CD14-positive monocyte (primary cell): ENCODE results near the gene SOBP. TPM values are rescaled to one million over a fixed set of nuclear protein-coding genes. Genes with fewer than 3 reads are reported as not detected.

Experiments
- DNase-seq, 3 donors: peaks; one replicate each; pipeline ENCODE4 v3.0.0-alpha.2; 2011 to 2022
- H2AFZ ChIP-seq: 2 replicates; pipeline ENCODE4 v1.6.0; 2012; ENCODE audit warnings: mild to moderate bottlenecking, low read depth, low read length, inconsistent platforms; ENCODE audit not compliant: insufficient read depth, poor library complexity, severe bottlenecking
- H3K27ac ChIP-seq, 2 donors: 1 replicate in 1 of 2; 2 replicates in 1 of 2; pipeline ENCODE4 v1.5.1; 2012 to 2013; ENCODE audit warnings: low read length in 2 of 2, control low read depth in 1 of 2, inconsistent platforms in 1 of 2, low read depth in 1 of 2, mild to moderate bottlenecking in 1 of 2
- H3K27me3 ChIP-seq, 2 donors: one replicate each; pipeline versions ENCODE4 v1.6.0 to v1.6.1; 2011 to 2013; ENCODE audit warnings: low read length in 2 of 2; ENCODE audit not compliant: control insufficient read depth in 2 of 2, insufficient read depth in 2 of 2
- H3K36me3 ChIP-seq, 2 donors: replicated peaks in 1 of 2; 1 replicate in 1 of 2; 2 replicates in 1 of 2; pipeline versions ENCODE4 v1.5.1 to v1.6.1; 2012 to 2013; ENCODE audit warnings: low read length in 2 of 2, control low read depth in 1 of 2, inconsistent platforms in 1 of 2, mild to moderate bottlenecking in 1 of 2; ENCODE audit not compliant: insufficient read depth in 2 of 2, control insufficient read depth in 1 of 2
- H3K4me1 ChIP-seq, 2 donors: 1 replicate in 1 of 2; 2 replicates in 1 of 2; pipeline versions ENCODE4 v1.5.1 to v1.6.1; 2012 to 2013; ENCODE audit warnings: low read length in 2 of 2, control low read depth in 1 of 2, inconsistent platforms in 1 of 2, mild to moderate bottlenecking in 1 of 2, moderate library complexity in 1 of 2; ENCODE audit not compliant: insufficient read depth in 2 of 2, control insufficient read depth in 1 of 2
- H3K4me2 ChIP-seq: replicated peaks from 2 replicates; pipeline ENCODE3; 2012; ENCODE audit warnings: low read length, moderate library complexity, mild to moderate bottlenecking; ENCODE audit not compliant: poor library complexity, severe bottlenecking; ENCODE audit errors: extremely low read depth
- H3K4me3 ChIP-seq, 3 experiments: fragments of 200-600 bp in 1 of 3; sonication (generic) in 1 of 3; replicated peaks in 1 of 3; 1 replicate in 2 of 3; 2 replicates in 1 of 3; pipeline ENCODE4 v1.5.1; 2011 to 2013; ENCODE audit warnings: low read length in 3 of 3, mild to moderate bottlenecking in 3 of 3, control low read depth in 2 of 3, low read depth in 2 of 3, inconsistent platforms in 1 of 3, moderate library complexity in 1 of 3
- H3K79me2 ChIP-seq: 2 replicates; pipeline ENCODE4 v1.6.0; 2012; ENCODE audit warnings: mild to moderate bottlenecking, control low read depth, inconsistent platforms, low read length, moderate library complexity; ENCODE audit not compliant: insufficient read depth
- H3K9ac ChIP-seq: 2 replicates; pipeline ENCODE4 v1.6.0; 2017; ENCODE audit warnings: low read length, mild to moderate bottlenecking; ENCODE audit not compliant: insufficient read depth, poor library complexity, severe bottlenecking
- H3K9me3 ChIP-seq, 2 donors: replicated peaks in 1 of 2; 1 replicate in 1 of 2; 2 replicates in 1 of 2; pipeline versions ENCODE4 v1.5.1 to v1.6.1; 2012 to 2013; ENCODE audit warnings: low read length in 2 of 2, control low read depth in 1 of 2; ENCODE audit not compliant: control insufficient read depth in 1 of 2, insufficient read depth in 1 of 2
- H4K20me1 ChIP-seq: 2 replicates; pipeline ENCODE4 v1.6.0; 2012; ENCODE audit warnings: mild to moderate bottlenecking, low read length, control low read depth, moderate library complexity; ENCODE audit not compliant: insufficient read depth
- H3K27ac Mint-ChIP-seq, 7 donors: one replicate each; pipeline ENCODE4 v1.8.0; 2020; ENCODE audit warnings: mild to moderate bottlenecking in 7 of 7, mixed read lengths in 7 of 7, moderate library complexity in 6 of 7, inconsistent platforms in 2 of 7
- H3K27me3 Mint-ChIP-seq, 3 donors: one replicate each; pipeline ENCODE4 v1.8.0; 2021 to 2022; ENCODE audit warnings: low read depth in 3 of 3, mild to moderate bottlenecking in 3 of 3, mixed read lengths in 3 of 3, moderate library complexity in 3 of 3, inconsistent platforms in 1 of 3
- H3K36me3 Mint-ChIP-seq, 2 donors: one replicate each; pipeline ENCODE4 v1.8.0; 2020; ENCODE audit warnings: mixed read lengths in 2 of 2, inconsistent platforms in 1 of 2, mild to moderate bottlenecking in 1 of 2
- H3K4me1 Mint-ChIP-seq: one replicate; pipeline ENCODE4 v1.8.0; 2020; ENCODE audit warnings: mild to moderate bottlenecking, mixed read lengths
- H3K4me3 Mint-ChIP-seq, 2 donors: one replicate each; pipeline ENCODE4 v1.8.0; 2020; ENCODE audit warnings: mild to moderate bottlenecking in 2 of 2, mixed read lengths in 2 of 2, moderate library complexity in 1 of 2
- H3K9me3 Mint-ChIP-seq, 7 donors: one replicate each; pipeline ENCODE4 v1.8.0; 2020 to 2022; ENCODE audit warnings: mixed read lengths in 7 of 7, mild to moderate bottlenecking in 6 of 7, moderate library complexity in 6 of 7, inconsistent platforms in 2 of 7
- WGBS: methylation state at CpG from one replicate; pipeline ENCODE4 v1.1.5; 2013; ENCODE audit warnings: missing lambda C conversion rate; ENCODE audit not compliant: insufficient coverage; 5-methylcytosine and 5-hydroxymethylcytosine counted together
- intact Hi-C, 2 donors: fragments of 100-400 bp; cut with micrococcal nuclease; formaldehyde crosslinking; loops; one replicate each; pipeline versions ENCODE4 v1.15.0 to v1.15.1; 2023
- polyA plus RNA-seq, 3 donors: library from polyadenylated mRNA; depleted of rRNA in 1 of 3; unstranded in 2 of 3; stranded (reverse) in 1 of 3; fragments of 300-500 nt in 2 of 3; fragments of >200 nt in 1 of 3; fragmentation: Illumina TruSeq in 2 of 3; gene quantifications; 1 replicate in 2 of 3; 2 replicates in 1 of 3; pipeline ENCODE4 v1.2.3, GENCODE V29; 2012 to 2021
- TF ChIP-seq, protein P1 (sequence below): fragments of 200-600 bp; IDR thresholded peaks from one replicate; pipeline ENCODE4 v1.8.0; 2022; ENCODE audit warnings: antibody characterized with exemption, mild to moderate bottlenecking

Gene SOBP
- polyA plus RNA-seq, 3 donors = not detected

DNA sequence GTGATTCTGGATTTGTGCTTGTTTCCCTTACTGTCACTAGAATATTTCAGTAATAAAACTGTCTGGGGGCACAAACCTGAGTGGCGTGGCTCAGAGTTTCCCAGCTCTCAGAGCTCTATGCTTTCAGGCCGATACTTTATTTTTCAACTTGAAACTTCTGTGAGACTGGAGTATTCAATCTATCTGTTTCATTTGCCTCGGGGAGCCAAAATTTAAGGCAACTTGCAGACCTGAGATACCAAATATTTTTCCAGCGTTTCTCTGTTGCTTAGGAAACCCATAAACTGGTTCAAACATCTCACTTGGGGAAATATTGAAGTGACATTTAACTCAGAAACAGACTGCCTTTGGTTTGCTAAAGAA is 74.7 kb downstream of the SOBP start:
- H3K27ac Mint-ChIP-seq = no peak overlapping the region
- H3K9me3 Mint-ChIP-seq = peaks cover 0 to 5% (median 0%) of the 10 kb centered on the region in 7 donors
- Histone ChIP-seq H3K27ac (no peak overlapping the region), H4K20me1 (no peaks in the 10 kb centered on the region), H3K27me3 (peaks cover 0 to 3% of the 10 kb centered on the region in 2 donors), H2AFZ (no peak overlapping the region), H3K4me3 (no peak overlapping the region), H3K9ac (no peak overlapping the region), H3K79me2 (no peaks in the 10 kb centered on the region), H3K9me3 (no peaks in the 10 kb centered on the region), H3K36me3 (no peaks in the 10 kb centered on the region), H3K4me1 (no peaks in the 10 kb centered on the region), H3K4me2 (no peak overlapping the region)
- H3K4me1 Mint-ChIP-seq = no peaks in the 10 kb centered on the region
- intact Hi-C loops = no loop called here
- peaks cover 8 to 11% (median 10%) of the 10 kb centered on the region in 3 donors for H3K27me3 Mint-ChIP-seq
- H3K36me3 Mint-ChIP-seq = no peaks in the 10 kb centered on the region
- TF ChIP-seq, protein P1, sequence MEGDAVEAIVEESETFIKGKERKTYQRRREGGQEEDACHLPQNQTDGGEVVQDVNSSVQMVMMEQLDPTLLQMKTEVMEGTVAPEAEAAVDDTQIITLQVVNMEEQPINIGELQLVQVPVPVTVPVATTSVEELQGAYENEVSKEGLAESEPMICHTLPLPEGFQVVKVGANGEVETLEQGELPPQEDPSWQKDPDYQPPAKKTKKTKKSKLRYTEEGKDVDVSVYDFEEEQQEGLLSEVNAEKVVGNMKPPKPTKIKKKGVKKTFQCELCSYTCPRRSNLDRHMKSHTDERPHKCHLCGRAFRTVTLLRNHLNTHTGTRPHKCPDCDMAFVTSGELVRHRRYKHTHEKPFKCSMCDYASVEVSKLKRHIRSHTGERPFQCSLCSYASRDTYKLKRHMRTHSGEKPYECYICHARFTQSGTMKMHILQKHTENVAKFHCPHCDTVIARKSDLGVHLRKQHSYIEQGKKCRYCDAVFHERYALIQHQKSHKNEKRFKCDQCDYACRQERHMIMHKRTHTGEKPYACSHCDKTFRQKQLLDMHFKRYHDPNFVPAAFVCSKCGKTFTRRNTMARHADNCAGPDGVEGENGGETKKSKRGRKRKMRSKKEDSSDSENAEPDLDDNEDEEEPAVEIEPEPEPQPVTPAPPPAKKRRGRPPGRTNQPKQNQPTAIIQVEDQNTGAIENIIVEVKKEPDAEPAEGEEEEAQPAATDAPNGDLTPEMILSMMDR = no peak
- WGBS = 89% methylated on average over 3 of the region's 4 CpGs
- DNase-seq = no peak
- H3K4me3 Mint-ChIP-seq = no peak overlapping the region

DNA sequence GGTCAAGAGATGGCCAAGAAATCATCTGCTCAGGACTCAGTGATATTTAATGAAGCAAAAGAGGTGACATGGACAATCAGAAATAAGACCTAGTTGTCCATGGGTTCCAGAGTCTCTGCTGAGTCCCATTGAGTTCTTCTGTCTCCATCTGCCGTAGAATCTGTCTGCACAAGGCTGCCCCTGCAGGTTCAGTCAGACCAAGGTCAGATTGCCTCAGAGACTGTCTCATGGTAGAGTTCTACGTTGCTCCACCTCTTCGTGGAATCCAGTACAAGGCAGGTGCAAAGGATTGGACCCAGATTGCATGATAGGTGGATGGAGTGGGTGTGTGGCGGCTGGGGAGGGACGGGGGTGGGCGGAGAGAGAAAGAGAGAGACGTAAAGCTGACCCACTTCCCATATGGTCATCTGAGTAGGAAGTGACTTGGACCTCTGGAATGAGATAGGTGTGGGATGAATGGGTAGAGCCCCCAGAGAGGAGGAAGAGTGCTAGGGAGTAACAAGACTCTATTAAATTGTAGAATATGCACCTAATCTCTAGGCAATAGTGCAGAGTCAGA is 75.3 kb downstream of the SOBP start:
- 91% methylated on average over 3 of the region's 7 CpGs for WGBS
- Mint-ChIP-seq H3K4me1 (no peaks in the 10 kb centered on the region), H3K4me3 (no peak overlapping the region), H3K9me3 (peaks cover 0 to 3% (median 0%) of the 10 kb centered on the region in 7 donors), H3K36me3 (no peaks in the 10 kb centered on the region), H3K27ac (no peak overlapping the region), H3K27me3 (peaks cover 7 to 9% (median 7%) of the 10 kb centered on the region in 3 donors)
- no peaks in the 10 kb centered on the region for H4K20me1 ChIP-seq
- no peak overlapping the region for H3K27ac ChIP-seq
- H3K27me3 ChIP-seq = peaks cover 0 to 3% of the 10 kb centered on the region in 2 donors
- TF ChIP-seq, protein P1 = no peak
- H3K79me2 ChIP-seq = no peaks in the 10 kb centered on the region
- H3K4me2 ChIP-seq = no peak overlapping the region
- no peak for DNase-seq
- H3K4me3 ChIP-seq = no peak overlapping the region
- intact Hi-C loops = no loop called here
- no peaks in the 10 kb centered on the region for H3K9me3 ChIP-seq
- no peak overlapping the region for H2AFZ ChIP-seq
- H3K9ac ChIP-seq = no peak overlapping the region
- H3K4me1 ChIP-seq = no peaks in the 10 kb centered on the region
- H3K36me3 ChIP-seq = no peaks in the 10 kb centered on the region
